Liver (tissue), 3 donors: ENCODE measurements around the gene DPYSL4.

Experiments
- EGR1 ChIP-seq, 2 donors: IDR thresholded peaks; 2 replicates each; pipeline ENCODE4 v1.6.1; 2016 to 2018; ENCODE audit warnings: antibody characterized with exemption in 2 of 2, low read depth in 2 of 2
- GABPA ChIP-seq, 2 donors: IDR thresholded peaks in 1 of 2; conservative IDR thresholded peaks in 1 of 2; 2 replicates each; pipeline ENCODE4 v1.6.1; 2016; ENCODE audit warnings: antibody characterized with exemption in 2 of 2, mild to moderate bottlenecking in 1 of 2, moderate library complexity in 1 of 2
- HNF4G ChIP-seq: IDR thresholded peaks from 2 replicates; pipeline ENCODE4 v1.6.1; 2016; ENCODE audit warnings: antibody characterized with exemption
- JUND ChIP-seq, 2 donors: IDR thresholded peaks; 2 replicates each; pipeline ENCODE4 v1.6.1; 2016; ENCODE audit warnings: antibody characterized with exemption in 2 of 2
- SP1 ChIP-seq: IDR thresholded peaks from 2 replicates; pipeline ENCODE4 v1.6.1; 2018; ENCODE audit warnings: antibody characterized with exemption, mild to moderate bottlenecking
- TAF1 ChIP-seq: conservative IDR thresholded peaks from 2 replicates; pipeline ENCODE4 v1.6.1; 2016; ENCODE audit warnings: antibody characterized with exemption, mild to moderate bottlenecking
- YY1 ChIP-seq: IDR thresholded peaks from 2 replicates; pipeline ENCODE4 v1.6.1; 2016; ENCODE audit warnings: antibody characterized with exemption, mild to moderate bottlenecking
- TF ChIP-seq, protein P1 (sequence below): fragments of 150-350 bp; IDR thresholded peaks from 2 replicates; pipeline ENCODE4 v1.5.1; 2017; ENCODE audit warnings: improper control_type of control experiment, low read depth, low read length; ENCODE audit not compliant: missing input control
- TF ChIP-seq, protein P2 (sequence below): IDR thresholded peaks from 2 replicates; pipeline ENCODE4 v1.6.1; 2016; ENCODE audit warnings: antibody characterized with exemption, mild to moderate bottlenecking
- TF ChIP-seq, protein P3 (sequence below): IDR thresholded peaks from 2 replicates; pipeline ENCODE4 v1.6.1; 2016; ENCODE audit warnings: antibody characterized with exemption
- TF ChIP-seq, protein P4 (sequence below): IDR thresholded peaks from 2 replicates; pipeline ENCODE4 v1.6.1; 2016; ENCODE audit warnings: antibody characterized with exemption
- TF ChIP-seq, protein P5 (sequence below): IDR thresholded peaks from 2 replicates; pipeline ENCODE4 v1.6.1; 2016; ENCODE audit warnings: antibody characterized with exemption
- donor health status: healthy.
- donor health status: healthy.

DNA sequence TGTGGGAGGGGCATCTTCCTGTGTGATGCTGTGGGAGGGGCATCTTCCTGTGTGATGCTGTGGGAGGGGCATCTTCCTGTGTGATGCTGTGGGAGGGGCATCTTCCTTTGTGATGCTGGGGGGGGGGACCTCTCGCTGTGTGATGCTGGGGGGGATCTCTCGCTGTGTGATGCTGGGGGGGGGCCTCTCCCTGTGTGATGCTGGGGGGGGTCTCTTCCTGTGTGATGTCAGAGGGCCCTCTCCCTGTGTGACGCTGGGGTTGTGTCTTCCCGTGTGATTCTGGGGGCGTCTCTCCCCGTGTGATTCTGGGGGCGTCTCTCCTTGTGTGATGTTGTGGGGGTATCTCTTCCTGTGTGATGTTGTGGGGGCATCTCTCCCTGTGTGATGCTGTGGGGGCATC lies 27.9 kb upstream of the DPYSL4 start:
- TF ChIP-seq, protein P1, sequence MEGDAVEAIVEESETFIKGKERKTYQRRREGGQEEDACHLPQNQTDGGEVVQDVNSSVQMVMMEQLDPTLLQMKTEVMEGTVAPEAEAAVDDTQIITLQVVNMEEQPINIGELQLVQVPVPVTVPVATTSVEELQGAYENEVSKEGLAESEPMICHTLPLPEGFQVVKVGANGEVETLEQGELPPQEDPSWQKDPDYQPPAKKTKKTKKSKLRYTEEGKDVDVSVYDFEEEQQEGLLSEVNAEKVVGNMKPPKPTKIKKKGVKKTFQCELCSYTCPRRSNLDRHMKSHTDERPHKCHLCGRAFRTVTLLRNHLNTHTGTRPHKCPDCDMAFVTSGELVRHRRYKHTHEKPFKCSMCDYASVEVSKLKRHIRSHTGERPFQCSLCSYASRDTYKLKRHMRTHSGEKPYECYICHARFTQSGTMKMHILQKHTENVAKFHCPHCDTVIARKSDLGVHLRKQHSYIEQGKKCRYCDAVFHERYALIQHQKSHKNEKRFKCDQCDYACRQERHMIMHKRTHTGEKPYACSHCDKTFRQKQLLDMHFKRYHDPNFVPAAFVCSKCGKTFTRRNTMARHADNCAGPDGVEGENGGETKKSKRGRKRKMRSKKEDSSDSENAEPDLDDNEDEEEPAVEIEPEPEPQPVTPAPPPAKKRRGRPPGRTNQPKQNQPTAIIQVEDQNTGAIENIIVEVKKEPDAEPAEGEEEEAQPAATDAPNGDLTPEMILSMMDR = no peak
- TF ChIP-seq TAF1 (no peak), SP1 (no peak), JUND (IDR thresholded peaks at IDR 0.05) (no peak), EGR1 (IDR thresholded peaks at IDR 0.05; ENCODE audit: low read depth in 2 of 2) (no peak), GABPA (IDR thresholded peaks at IDR 0.05 in 1 of 2, conservative IDR thresholded peaks at IDR 0.05 in 1 of 2) (no peak), YY1 (no peak), HNF4G (no peak)
- TF ChIP-seq, protein P2, sequence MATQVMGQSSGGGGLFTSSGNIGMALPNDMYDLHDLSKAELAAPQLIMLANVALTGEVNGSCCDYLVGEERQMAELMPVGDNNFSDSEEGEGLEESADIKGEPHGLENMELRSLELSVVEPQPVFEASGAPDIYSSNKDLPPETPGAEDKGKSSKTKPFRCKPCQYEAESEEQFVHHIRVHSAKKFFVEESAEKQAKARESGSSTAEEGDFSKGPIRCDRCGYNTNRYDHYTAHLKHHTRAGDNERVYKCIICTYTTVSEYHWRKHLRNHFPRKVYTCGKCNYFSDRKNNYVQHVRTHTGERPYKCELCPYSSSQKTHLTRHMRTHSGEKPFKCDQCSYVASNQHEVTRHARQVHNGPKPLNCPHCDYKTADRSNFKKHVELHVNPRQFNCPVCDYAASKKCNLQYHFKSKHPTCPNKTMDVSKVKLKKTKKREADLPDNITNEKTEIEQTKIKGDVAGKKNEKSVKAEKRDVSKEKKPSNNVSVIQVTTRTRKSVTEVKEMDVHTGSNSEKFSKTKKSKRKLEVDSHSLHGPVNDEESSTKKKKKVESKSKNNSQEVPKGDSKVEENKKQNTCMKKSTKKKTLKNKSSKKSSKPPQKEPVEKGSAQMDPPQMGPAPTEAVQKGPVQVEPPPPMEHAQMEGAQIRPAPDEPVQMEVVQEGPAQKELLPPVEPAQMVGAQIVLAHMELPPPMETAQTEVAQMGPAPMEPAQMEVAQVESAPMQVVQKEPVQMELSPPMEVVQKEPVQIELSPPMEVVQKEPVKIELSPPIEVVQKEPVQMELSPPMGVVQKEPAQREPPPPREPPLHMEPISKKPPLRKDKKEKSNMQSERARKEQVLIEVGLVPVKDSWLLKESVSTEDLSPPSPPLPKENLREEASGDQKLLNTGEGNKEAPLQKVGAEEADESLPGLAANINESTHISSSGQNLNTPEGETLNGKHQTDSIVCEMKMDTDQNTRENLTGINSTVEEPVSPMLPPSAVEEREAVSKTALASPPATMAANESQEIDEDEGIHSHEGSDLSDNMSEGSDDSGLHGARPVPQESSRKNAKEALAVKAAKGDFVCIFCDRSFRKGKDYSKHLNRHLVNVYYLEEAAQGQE = no peak
- TF ChIP-seq, protein P3, sequence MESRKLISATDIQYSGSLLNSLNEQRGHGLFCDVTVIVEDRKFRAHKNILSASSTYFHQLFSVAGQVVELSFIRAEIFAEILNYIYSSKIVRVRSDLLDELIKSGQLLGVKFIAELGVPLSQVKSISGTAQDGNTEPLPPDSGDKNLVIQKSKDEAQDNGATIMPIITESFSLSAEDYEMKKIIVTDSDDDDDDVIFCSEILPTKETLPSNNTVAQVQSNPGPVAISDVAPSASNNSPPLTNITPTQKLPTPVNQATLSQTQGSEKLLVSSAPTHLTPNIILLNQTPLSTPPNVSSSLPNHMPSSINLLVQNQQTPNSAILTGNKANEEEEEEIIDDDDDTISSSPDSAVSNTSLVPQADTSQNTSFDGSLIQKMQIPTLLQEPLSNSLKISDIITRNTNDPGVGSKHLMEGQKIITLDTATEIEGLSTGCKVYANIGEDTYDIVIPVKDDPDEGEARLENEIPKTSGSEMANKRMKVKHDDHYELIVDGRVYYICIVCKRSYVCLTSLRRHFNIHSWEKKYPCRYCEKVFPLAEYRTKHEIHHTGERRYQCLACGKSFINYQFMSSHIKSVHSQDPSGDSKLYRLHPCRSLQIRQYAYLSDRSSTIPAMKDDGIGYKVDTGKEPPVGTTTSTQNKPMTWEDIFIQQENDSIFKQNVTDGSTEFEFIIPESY = no peak
- TF ChIP-seq, protein P4, sequence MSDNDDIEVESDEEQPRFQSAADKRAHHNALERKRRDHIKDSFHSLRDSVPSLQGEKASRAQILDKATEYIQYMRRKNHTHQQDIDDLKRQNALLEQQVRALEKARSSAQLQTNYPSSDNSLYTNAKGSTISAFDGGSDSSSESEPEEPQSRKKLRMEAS = no peak
- TF ChIP-seq, protein P5, sequence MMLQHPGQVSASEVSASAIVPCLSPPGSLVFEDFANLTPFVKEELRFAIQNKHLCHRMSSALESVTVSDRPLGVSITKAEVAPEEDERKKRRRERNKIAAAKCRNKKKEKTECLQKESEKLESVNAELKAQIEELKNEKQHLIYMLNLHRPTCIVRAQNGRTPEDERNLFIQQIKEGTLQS = no peak
